ENCODE measurements around the gene VPS13C. TPM values are rescaled to one million over a fixed set of nuclear protein-coding genes. Genes with fewer than 3 reads are reported as not detected.

Gene VPS13C
- total and polyA plus RNA-seq, 2 donors (not counting 1 experiment from before 2014, with no cell fraction given): 40.0 to 236 TPM

- Mint-ChIP-seq H3K4me3 (peak overlapping the region; percentile 57), H3K9me3 (ENCODE audit: insufficient read depth) (no peaks in the 10 kb centered on the region), H3K27me3 (no peaks in the 10 kb centered on the region), H3K27ac (peak overlapping the region; percentile 77), H3K4me1 (peaks cover 50% of the 10 kb centered on the region)
- intact Hi-C loops (cut with micrococcal nuclease): loop anchor here (2.0 kb wide), 1 partner anchor 21 kb away; no protein-coding TSS in a partner anchor
- POLR2A ChIA-PET: interaction anchor here (1.0 kb wide), 1 partner anchor 12 kb away, joined by 3 read pairs; the partner anchor contains the start of gene VPS13C
- H4K20me1 ChIP-seq (ENCODE audit: control insufficient read depth, insufficient read depth, low read length, poor library complexity, severe bottlenecking): peaks cover 51% of the 10 kb centered on the region
- H3K36me3 ChIP-seq (replicated peaks in 1 of 2; ENCODE audit: control extremely low read depth in 1 of 2, control insufficient read depth in 1 of 2, extremely low read depth in 1 of 2, insufficient read depth in 2 of 2, low read length in 1 of 2): peaks cover 1 to 8% of the 10 kb centered on the region in 2 experiments
- peaks cover 23 to 33% of the 10 kb centered on the region in 2 donors for H3K4me1 ChIP-seq (ENCODE audit: control insufficient read depth in 2 of 2, insufficient read depth in 2 of 2, low read length in 2 of 2)
- H2AFZ ChIP-seq (ENCODE audit: insufficient read depth, low read depth, low read length, poor library complexity, severe bottlenecking): no peak overlapping the region
- TF ChIP-seq EZH2 (IDR thresholded peaks at IDR 0.05; ENCODE audit: borderline replicate concordance, insufficient read depth, low read depth, low read length, poor library complexity, severe bottlenecking) (no peak), CTCF (IDR thresholded peaks at IDR 0.05) (no peak)
- peak overlapping the region; percentile 12 for H3K9ac ChIP-seq (ENCODE audit: low read length)
- peaks cover 77% of the 10 kb centered on the region for H3K79me2 ChIP-seq (ENCODE audit: control insufficient read depth, insufficient read depth, low read length)
- CTCF ChIA-PET: interaction anchor here (0.7 to 1.7 kb wide), 3 partner anchors 12 to 22 kb away, joined by 3 to 7 read pairs (median 4); partner anchors contain the start of genes C2CD4A and VPS13C
- peak overlapping the region in 1 of 2 donors; percentile 50 for H3K27ac ChIP-seq (ENCODE audit: low read length in 2 of 2)
- DNase-seq (peak; percentile 34), ATAC-seq (ENCODE audit: low read depth) (peak; percentile 65)
- H3K27me3 ChIP-seq (replicated peaks in 1 of 4; ENCODE audit: control extremely low read depth in 1 of 4, control insufficient read depth in 3 of 4, insufficient read depth in 4 of 4, low read length in 3 of 4): no peaks in the 10 kb centered on the region
- H3K4me3 ChIP-seq (ENCODE audit: control extremely low read depth in 1 of 5, extremely low read depth in 1 of 5, insufficient read depth in 1 of 5, low read depth in 2 of 5, low read length in 4 of 5): no peak overlapping the region
- peaks cover 0 to 1% (median 0%) of the 10 kb centered on the region in 3 donors for H3K9me3 ChIP-seq (ENCODE audit: control extremely low read depth in 1 of 3, control insufficient read depth in 2 of 3, insufficient read depth in 1 of 3, low read length in 2 of 3)
- H3K4me2 ChIP-seq (replicated peaks; ENCODE audit: low read depth, low read length, poor library complexity, severe bottlenecking): peak overlapping the region; percentile 53
- 17% methylated on average over 1 of the region's 2 CpGs for WGBS (ENCODE audit: insufficient coverage)
Observed at GRCh38 chr15:62047282-62047827, 12.9 kb downstream of the VPS13C start.
